Body of pancreas (tissue), 4 donors: ENCODE data around the gene IFT43. TPM values are rescaled to one million over a fixed set of nuclear protein-coding genes. Genes with fewer than 3 reads are reported as not detected.

ENCODE experiments used
- ATAC-seq: fragments of 150-250 bp; one replicate; pipeline ENCODE4 v1.9.1; 2016
- DNase-seq, 4 donors: peaks; one replicate each; pipeline ENCODE4 v3.0.0-alpha.2; 2019
- H3K27ac ChIP-seq, 4 donors: fragments of 200-600 bp; sonication (generic); 1 replicate in 3 of 4; 2 replicates in 1 of 4; pipeline versions ENCODE4 v1.5.1 to v1.6.1; 2016 to 2019; ENCODE audit warnings: mild to moderate bottlenecking in 1 of 4, mixed read lengths in 1 of 4, moderate library complexity in 1 of 4
- H3K27me3 ChIP-seq, 2 donors: fragments of 200-600 bp; sonication (generic); one replicate each; pipeline ENCODE4 v1.6.0; 2016; ENCODE audit warnings: mild to moderate bottlenecking in 1 of 2
- H3K36me3 ChIP-seq, 2 donors: fragments of 200-600 bp; sonication (generic); replicated peaks in 1 of 2; 2 replicates each; pipeline ENCODE4 v1.5.1; 2016; ENCODE audit warnings: low read depth in 2 of 2; ENCODE audit not compliant: insufficient read depth in 1 of 2
- H3K4me1 ChIP-seq: fragments of 200-600 bp; sonication (generic); one replicate; pipeline ENCODE4 v1.6.0; 2016
- H3K4me3 ChIP-seq, 2 donors: fragments of 200-600 bp; sonication (generic); 1 replicate in 1 of 2; 2 replicates in 1 of 2; pipeline ENCODE4 v1.5.1; 2016 to 2019
- H3K9me3 ChIP-seq, 3 donors: fragments of 200-600 bp; sonication (generic); 1 replicate in 2 of 3; 2 replicates in 1 of 3; pipeline ENCODE4 v1.5.1; 2016
- CTCF ChIP-seq, 7 experiments: fragments of 450-650 bp in 4 of 7; fragments of 200-600 bp in 3 of 7; sonication (generic) in 3 of 7; IDR thresholded peaks; one replicate each; pipeline ENCODE4 v1.5.1; 2016 to 2019; ENCODE audit warnings: antibody characterized with exemption in 7 of 7
- POLR2A ChIP-seq, 3 donors: fragments of 450-650 bp; IDR thresholded peaks; one replicate each; pipeline ENCODE4 v1.6.1; 2016; ENCODE audit warnings: antibody characterized with exemption in 3 of 3, mild to moderate bottlenecking in 2 of 3
- WGBS, 2 donors: methylation state at CpG; one replicate each; pipeline ENCODE4 v1.1.5; 2017; 5-methylcytosine and 5-hydroxymethylcytosine counted together
- intact Hi-C: fragments of 100-400 bp; cut with DNase I; formaldehyde crosslinking; loops from one replicate; pipeline ENCODE4 v1.15.1; 2023
- total RNA-seq, 2 donors: library from RNA; depleted of rRNA; stranded (reverse); fragments of >200 nt; gene quantifications; one replicate each; pipeline ENCODE4 v1.1.0, GENCODE V29; 2016

The IFT43 gene
- total RNA-seq, 2 donors from 2014 or later, result 15.0 to 18.5 TPM

GRCh38 chr14:76113691-76114090 is 128.1 kb downstream of the IFT43 start:
- TF ChIP-seq POLR2A (IDR thresholded peaks at IDR 0.05) (no peak), CTCF (IDR thresholded peaks at IDR 0.05) (no peak)
- no peaks in the 10 kb centered on the region for H3K9me3 ChIP-seq
- intact Hi-C loops, result no loop called here
- ATAC-seq (no peak), DNase-seq (no peak)
- no peak overlapping the region for H3K4me3 ChIP-seq
- H3K36me3 ChIP-seq, result no peaks in the 10 kb centered on the region
- 29 to 37% methylated on average over 7 to 8 of the region's 8 CpGs for WGBS, 2 donors
- no peak overlapping the region for H3K27ac ChIP-seq
- H3K27me3 ChIP-seq, result no peaks in the 10 kb centered on the region
- H3K4me1 ChIP-seq, result no peaks in the 10 kb centered on the region

GRCh38 chr14:76115010-76115422 is 129.5 kb downstream of the IFT43 start:
- ATAC-seq (no peak), DNase-seq (no peak)
- no peaks in the 10 kb centered on the region for H3K36me3 ChIP-seq
- H3K27ac ChIP-seq, result no peak overlapping the region
- WGBS, 2 donors, result 60 to 63% methylated on average over 2 of the region's 2 CpGs
- H3K27me3 ChIP-seq, result no peaks in the 10 kb centered on the region
- H3K9me3 ChIP-seq, result no peaks in the 10 kb centered on the region
- no peaks in the 10 kb centered on the region for H3K4me1 ChIP-seq
- H3K4me3 ChIP-seq, result no peak overlapping the region
- no peak for TF ChIP-seq POLR2A (IDR thresholded peaks at IDR 0.05)
- TF ChIP-seq CTCF (IDR thresholded peaks at IDR 0.05), result no peak
- intact Hi-C loops, result no loop called here

- TF ChIP-seq CTCF (IDR thresholded peaks at IDR 0.05) (no peak), POLR2A (IDR thresholded peaks at IDR 0.05) (no peak)
- no peak overlapping the region for H3K4me3 ChIP-seq
- WGBS, 2 donors, result 48 to 49% methylated on average over 4 to 13 of the region's 16 CpGs
- no peak for DNase-seq
- H3K27me3 ChIP-seq, result no peaks in the 10 kb centered on the region
- H3K27ac ChIP-seq, result no peak overlapping the region
- intact Hi-C loops, result no loop called here
- ATAC-seq, result no peak
- H3K9me3 ChIP-seq, result no peaks in the 10 kb centered on the region
- no peaks in the 10 kb centered on the region for H3K36me3 ChIP-seq
- H3K4me1 ChIP-seq, result no peaks in the 10 kb centered on the region
These were observed 132.4 kb downstream of the IFT43 start for GRCh38 chr14:76117789-76118484.

- no peaks in the 10 kb centered on the region for H3K9me3 ChIP-seq
- no peak for TF ChIP-seq POLR2A (IDR thresholded peaks at IDR 0.05)
- TF ChIP-seq CTCF (IDR thresholded peaks at IDR 0.05), result no peak
- 66 to 69% methylated on average over 4 of the region's 4 CpGs for WGBS, 2 donors
- DNase-seq (no peak), ATAC-seq (no peak)
- intact Hi-C loops, result no loop called here
- H3K27me3 ChIP-seq, result no peaks in the 10 kb centered on the region
- no peak overlapping the region for H3K27ac ChIP-seq
- H3K4me1 ChIP-seq, result no peaks in the 10 kb centered on the region
- no peak overlapping the region for H3K4me3 ChIP-seq
- no peaks in the 10 kb centered on the region for H3K36me3 ChIP-seq
These were observed 133.0 kb downstream of the IFT43 start for GRCh38 chr14:76118594-76118993.
